HFF-Myc (cell line): Measurements from ENCODE around the gene MAN1C1.

Experiments used
- DNase-seq: peaks from one replicate; pipeline ENCODE4 v3.0.0-alpha.2; 2011; ENCODE audit warnings: low read depth; ENCODE audit errors: extremely low read depth
- H3K4me3 ChIP-seq: replicated peaks from 2 replicates; pipeline ENCODE4 v1.5.1; 2011; ENCODE audit warnings: low read depth, mild to moderate bottlenecking, control low read depth, low read length
- CTCF ChIP-seq: IDR thresholded peaks from 2 replicates; pipeline ENCODE4 v1.5.1; 2012; ENCODE audit warnings: mild to moderate bottlenecking, low read depth, low read length, control low read depth; ENCODE audit errors: missing control alignments

The MAN1C1 gene

GRCh38 chr1:25784575-25785051 is 168.0 kb downstream of the MAN1C1 start:
- no peak for DNase-seq
- no peak overlapping the region for H3K4me3 ChIP-seq
- TF ChIP-seq CTCF = no peak

GRCh38 chr1:25785333-25786067 is 168.9 kb downstream of the MAN1C1 start:
- TF ChIP-seq CTCF = no peak

GRCh38 chr1:25786887-25787759 is 170.5 kb downstream of the MAN1C1 start:
- no peak overlapping the region for H3K4me3 ChIP-seq
- no peak for TF ChIP-seq CTCF
- DNase-seq = no peak

More at GRCh38 chr1:25785333-25786067, 168.9 kb downstream of the MAN1C1 start:
- DNase-seq = no peak
- H3K4me3 ChIP-seq = no peak overlapping the region

- TF ChIP-seq CTCF = no peak
- no peak overlapping the region for H3K4me3 ChIP-seq
- no peak for DNase-seq
These were observed 171.2 kb downstream of the MAN1C1 start for GRCh38 chr1:25787760-25788166.

GRCh38 chr1:25790472-25790871 is 173.9 kb downstream of the MAN1C1 start:
- H3K4me3 ChIP-seq = no peak overlapping the region
- TF ChIP-seq CTCF = no peak
- no peak for DNase-seq

GRCh38 chr1:25792115-25792514 is 175.5 kb downstream of the MAN1C1 start:
- DNase-seq = no peak
- no peak for TF ChIP-seq CTCF
- H3K4me3 ChIP-seq = no peak overlapping the region
